Activated CD4-positive, alpha-beta memory T cell treated with anti-CD3 and anti-CD28 coated beads, Interleukin-2, amount 10 ng/mL, durations not matched to agents 7 days and 5 days (primary cell): Measurements from ENCODE around the gene RHOT1. TPM values are rescaled to one million over a fixed set of nuclear protein-coding genes. Genes with fewer than 3 reads are reported as not detected.
"Not testable (repeated sequence)": the region's sequence is repeated elsewhere in the genome, so short reads cannot be mapped to it uniquely, and the experiment has no call there.

Experiments
- CTCF ChIA-PET: fragments of 350-600 bp; sonication (Branson Sonifier 250); formaldehyde crosslinking; loops from one replicate; lab custom pipeline; 2021; ENCODE audit warnings: antibody characterized with exemption, inconsistent platforms; lab: Charles Lee
- POLR2A ChIA-PET: fragments of 350-600 bp; sonication (Branson Sonifier 250); formaldehyde crosslinking; loops from one replicate; lab custom pipeline; 2021; ENCODE audit warnings: antibody characterized with exemption; lab: Charles Lee
- DNase-seq: peaks from one replicate; pipeline ENCODE4 v3.0.0-alpha.2; 2020
- H3K27ac Mint-ChIP-seq: one replicate; pipeline ENCODE4 v1.8.0; 2021; ENCODE audit warnings: mild to moderate bottlenecking, mixed read lengths
- H3K27me3 Mint-ChIP-seq: one replicate; pipeline ENCODE4 v1.8.0; 2021; ENCODE audit warnings: mixed read lengths
- H3K36me3 Mint-ChIP-seq: one replicate; pipeline ENCODE4 v1.8.0; 2021; ENCODE audit warnings: low read depth, mixed read lengths
- H3K4me1 Mint-ChIP-seq: one replicate; pipeline ENCODE4 v1.8.0; 2021; ENCODE audit warnings: mixed read lengths
- H3K4me3 Mint-ChIP-seq: one replicate; pipeline ENCODE4 v1.8.0; 2021; ENCODE audit warnings: mild to moderate bottlenecking, mixed read lengths
- H3K9me3 Mint-ChIP-seq: one replicate; pipeline ENCODE4 v1.8.0; 2021; ENCODE audit warnings: mixed read lengths
- total RNA-seq, 2 experiments: library from RNA; stranded (reverse); gene quantifications; one replicate each; pipeline ENCODE4 v1.2.3, GENCODE V29; 2021

RHOT1 gene
- total RNA-seq, 2 experiments from 2014 or later = 26.0 to 26.4 TPM

DNA sequence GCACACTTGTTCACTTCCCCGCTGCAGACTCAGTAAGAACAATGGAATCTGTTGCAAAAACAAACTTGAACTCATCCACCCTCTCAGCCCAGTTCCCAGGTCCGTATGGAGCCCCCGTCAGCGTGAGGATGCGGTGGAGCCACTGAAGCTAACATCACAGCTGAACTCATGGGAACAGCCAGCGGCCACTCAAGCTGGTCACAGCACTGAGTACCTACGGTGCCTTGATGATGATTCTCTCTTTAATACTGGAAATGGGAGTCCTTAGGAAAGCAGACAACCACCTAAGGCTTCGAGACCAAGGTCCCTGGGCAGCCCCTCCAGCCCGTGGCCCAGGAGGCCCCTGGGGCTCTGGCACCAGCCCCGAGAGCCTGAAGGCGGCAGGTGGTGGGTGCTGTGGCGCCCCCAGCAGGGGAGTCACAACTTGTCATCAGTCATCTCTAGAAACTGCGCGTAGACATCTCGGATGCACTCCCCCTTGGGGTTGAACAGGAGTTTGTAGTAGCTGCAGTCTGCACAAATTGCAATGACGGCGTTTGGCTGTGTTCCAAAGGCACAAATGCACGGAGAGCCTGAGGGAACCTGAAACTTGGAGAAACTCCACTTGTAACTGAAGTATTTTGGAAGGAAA is 31.0 kb upstream of the RHOT1 start:
- Mint-ChIP-seq H3K9me3 (no peaks in the 10 kb centered on the region), H3K27ac (no peak overlapping the region), H3K36me3 (no peaks in the 10 kb centered on the region), H3K4me1 (peaks cover 15% of the 10 kb centered on the region), H3K4me3 (no peak overlapping the region), H3K27me3 (peaks cover 4% of the 10 kb centered on the region)
- ChIA-PET POLR2A (no interaction called here), CTCF (interaction anchor here (0.6 to 1.8 kb wide), 5 partner anchors 8 to 413 kb away, joined by 3 to 5 read pairs (median 4); partner anchors contain the start of genes LRRC37B and RHOT1)
- DNase-seq = peak; percentile 57

DNA sequence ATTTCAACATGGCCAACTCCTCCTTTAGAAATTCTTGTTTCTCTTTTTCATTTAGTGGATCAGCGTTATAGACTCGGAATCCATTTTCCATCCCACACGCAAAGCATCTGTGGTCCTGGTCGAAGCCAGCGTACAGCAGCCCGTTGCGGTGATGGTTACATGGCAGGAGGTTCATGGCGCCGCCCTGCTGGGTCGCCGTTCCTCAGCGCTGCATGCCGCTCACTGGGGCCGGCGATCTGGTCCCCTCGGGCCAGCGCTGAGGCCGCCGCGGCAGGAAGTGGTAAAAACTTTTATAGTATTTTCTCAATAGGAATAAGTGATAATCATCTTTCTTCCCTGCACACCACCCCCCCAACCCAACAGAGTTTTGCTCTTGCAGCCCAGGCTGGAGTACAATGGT is 29.9 kb upstream of the RHOT1 start:
- Mint-ChIP-seq H3K36me3 (no peaks in the 10 kb centered on the region), H3K27ac (no peak overlapping the region), H3K4me3 (no peak overlapping the region), H3K4me1 (peaks cover 3% of the 10 kb centered on the region), H3K27me3 (peaks cover 10% of the 10 kb centered on the region), H3K9me3 (no peaks in the 10 kb centered on the region)
- no peak for DNase-seq
- ChIA-PET POLR2A (no interaction called here), CTCF (interaction anchor here (1.0 to 1.7 kb wide), 2 partner anchors 26 to 105 kb away, joined by 4 to 5 read pairs; partner anchors contain the start of gene LRRC37B)

DNA sequence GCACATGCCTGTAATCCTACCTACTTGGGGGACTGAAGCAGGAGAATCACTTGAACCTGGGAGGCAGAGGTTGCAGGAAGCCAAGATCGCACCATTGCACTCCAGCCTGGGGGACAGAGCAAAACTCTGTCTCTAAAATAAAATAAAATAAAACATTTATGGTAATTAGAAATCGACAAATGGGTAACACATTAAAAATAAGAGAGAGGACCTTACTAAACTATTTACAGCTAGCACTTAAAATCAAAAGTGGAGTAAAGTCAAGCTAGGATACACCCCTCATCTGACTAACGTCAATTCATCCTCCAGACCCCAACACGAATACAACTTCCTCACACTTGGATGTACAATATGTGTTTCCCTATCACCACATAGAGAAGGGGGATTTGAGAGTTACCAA is 27.8 kb upstream of the RHOT1 start:
- Mint-ChIP-seq H3K27ac (no peak overlapping the region), H3K9me3 (no peaks in the 10 kb centered on the region), H3K4me1 (no peaks in the 10 kb centered on the region), H3K27me3 (peaks cover 18% of the 10 kb centered on the region), H3K36me3 (no peaks in the 10 kb centered on the region), H3K4me3 (no peak overlapping the region)
- ChIA-PET CTCF (interaction anchor here (1.8 kb wide), 1 partner anchor 10 kb away, joined by 7 read pairs; no protein-coding TSS in a partner anchor), POLR2A (no interaction called here)
- DNase-seq = no peak

DNA sequence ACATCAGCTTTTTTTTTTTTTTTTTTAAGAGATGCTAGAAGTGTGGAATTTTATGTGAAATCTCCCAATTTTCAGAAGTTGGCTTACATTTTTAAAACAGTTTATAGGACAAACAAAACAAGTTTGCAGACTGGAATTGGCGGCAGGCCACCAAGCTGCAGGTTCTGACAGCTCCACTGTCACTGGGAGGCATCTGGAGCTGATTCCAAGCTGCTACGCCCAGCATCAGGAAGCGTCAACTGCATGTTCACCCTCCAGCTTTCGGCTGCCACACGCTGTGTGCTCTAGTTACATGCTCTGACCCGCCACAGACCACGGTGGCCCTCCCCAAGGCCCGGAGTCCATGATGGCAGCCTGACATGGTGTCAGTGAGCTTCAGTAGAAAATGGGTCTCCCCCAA is 26.8 kb upstream of the RHOT1 start:
- H3K4me3 Mint-ChIP-seq, DNase-seq, H3K4me1 Mint-ChIP-seq, H3K36me3 Mint-ChIP-seq, POLR2A ChIA-PET, H3K27ac Mint-ChIP-seq, H3K9me3 Mint-ChIP-seq: not testable (repeated sequence)
- CTCF ChIA-PET = interaction anchor here (1.8 kb wide), 1 partner anchor 9 kb away, joined by 7 read pairs; no protein-coding TSS in a partner anchor
- H3K27me3 Mint-ChIP-seq = peaks cover 25% of the 10 kb centered on the region

DNA sequence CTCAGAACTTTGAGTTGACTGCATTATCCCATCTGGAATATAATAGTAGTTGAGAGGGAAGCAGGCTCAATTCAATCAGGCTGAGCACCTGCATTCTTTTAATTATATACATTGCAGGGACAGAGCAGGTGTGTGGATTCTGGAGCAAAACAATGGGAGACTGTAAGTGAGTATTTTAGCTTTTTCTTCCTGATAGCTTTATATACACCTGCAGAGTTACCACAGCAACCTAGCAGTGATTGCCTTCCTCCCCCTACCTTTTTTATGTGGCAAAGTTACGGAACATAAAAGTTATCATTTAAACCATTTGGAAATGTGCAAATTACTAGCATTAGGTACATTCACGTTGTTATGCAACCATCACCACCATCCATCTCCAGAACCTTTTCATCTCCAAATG is 25.4 kb upstream of the RHOT1 start:
- H3K27ac Mint-ChIP-seq = no peak overlapping the region
- ChIA-PET POLR2A (no interaction called here), CTCF (interaction anchor here (1.0 kb wide), 1 partner anchor 110 kb away, joined by 3 read pairs; the partner anchor contains the start of gene LRRC37B)

DNA sequence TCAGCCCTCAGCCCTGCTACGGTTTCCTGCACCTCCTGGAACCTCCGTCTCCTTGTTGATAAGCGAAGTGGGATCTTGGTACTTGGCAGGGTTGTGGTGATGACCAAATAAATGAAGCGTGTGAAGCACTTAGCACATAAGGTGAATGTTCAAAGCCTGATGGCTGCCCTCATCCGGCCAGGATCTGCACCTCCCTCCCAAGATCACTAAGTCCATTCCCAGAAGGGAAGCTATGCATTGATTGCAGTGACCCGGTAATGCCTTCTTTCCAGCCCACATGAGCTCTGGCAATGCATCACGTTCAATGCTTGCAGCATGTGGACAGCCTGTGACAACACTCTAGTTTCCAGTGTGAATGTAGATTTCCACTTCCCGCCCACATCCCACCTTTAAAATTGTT is 24.9 kb upstream of the RHOT1 start:
- H3K4me3 Mint-ChIP-seq = no peak overlapping the region
- POLR2A ChIA-PET = no interaction called here
- peaks cover 28% of the 10 kb centered on the region for H3K27me3 Mint-ChIP-seq
- no peaks in the 10 kb centered on the region for H3K36me3 Mint-ChIP-seq
- CTCF ChIA-PET = no interaction called here
- H3K27ac Mint-ChIP-seq = no peak overlapping the region
- H3K4me1 Mint-ChIP-seq = no peaks in the 10 kb centered on the region
- H3K9me3 Mint-ChIP-seq = no peaks in the 10 kb centered on the region
- no peak for DNase-seq

More for the DNA sequence above, 25.4 kb upstream of the RHOT1 start:
- Mint-ChIP-seq H3K9me3 (no peaks in the 10 kb centered on the region), H3K27me3 (peaks cover 28% of the 10 kb centered on the region), H3K36me3 (no peaks in the 10 kb centered on the region), H3K4me1 (no peaks in the 10 kb centered on the region), H3K4me3 (no peak overlapping the region)
- no peak for DNase-seq

DNA sequence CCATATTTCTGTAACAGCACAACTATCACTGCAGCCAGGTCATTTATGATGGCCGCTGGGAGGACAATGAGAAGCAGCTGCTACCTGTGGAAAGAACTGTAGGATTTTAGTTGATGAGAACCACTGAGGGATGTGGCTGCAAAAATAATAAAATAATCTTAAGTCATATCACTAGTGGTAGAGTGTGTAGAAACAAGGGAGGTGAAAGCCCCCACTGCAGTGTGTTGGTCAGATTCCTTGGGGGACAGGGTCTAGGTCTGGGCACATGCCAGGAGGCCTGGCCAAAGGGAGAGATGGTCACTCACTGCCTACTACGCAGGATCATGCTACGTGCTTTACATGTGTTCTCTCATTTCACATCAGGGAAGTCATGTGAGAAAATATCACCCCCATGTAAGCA is 24.2 kb upstream of the RHOT1 start:
- POLR2A ChIA-PET, H3K36me3 Mint-ChIP-seq, H3K27ac Mint-ChIP-seq, H3K4me3 Mint-ChIP-seq, H3K4me1 Mint-ChIP-seq, H3K9me3 Mint-ChIP-seq, DNase-seq: not testable (repeated sequence)
- CTCF ChIA-PET = interaction anchor here (0.6 kb wide), 1 partner anchor 9 kb away, joined by 3 read pairs; no protein-coding TSS in a partner anchor
- peaks cover 28% of the 10 kb centered on the region for H3K27me3 Mint-ChIP-seq

DNA sequence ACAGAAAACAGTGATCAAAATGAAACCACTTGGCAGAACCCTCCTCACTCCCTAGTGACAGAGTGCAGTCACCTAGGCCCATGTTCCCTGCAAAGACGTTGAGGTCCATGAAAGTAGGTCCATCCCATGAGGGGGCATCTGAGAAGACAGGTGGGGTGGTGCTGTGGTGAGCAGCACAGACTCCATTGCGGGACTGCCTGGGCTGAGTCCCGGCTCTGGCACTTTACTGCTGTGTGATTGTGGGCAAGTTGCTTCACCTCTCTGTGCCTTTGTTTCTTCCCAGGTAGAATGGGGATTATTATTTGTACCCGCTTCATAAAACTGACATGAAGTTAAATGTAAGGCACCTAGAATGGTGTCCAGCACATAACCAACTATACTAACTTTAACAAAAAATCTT is 23.5 kb upstream of the RHOT1 start:
- H3K4me1 Mint-ChIP-seq = no peaks in the 10 kb centered on the region
- ChIA-PET POLR2A (interaction anchor here (0.8 kb wide), 1 partner anchor 23 kb away, joined by 3 read pairs; the partner anchor contains the start of gene RHOT1), CTCF (no interaction called here)
- H3K36me3 Mint-ChIP-seq = no peaks in the 10 kb centered on the region
- no peak overlapping the region for H3K27ac Mint-ChIP-seq
- no peaks in the 10 kb centered on the region for H3K9me3 Mint-ChIP-seq
- peaks cover 28% of the 10 kb centered on the region for H3K27me3 Mint-ChIP-seq
- DNase-seq = no peak
- no peak overlapping the region for H3K4me3 Mint-ChIP-seq

DNA sequence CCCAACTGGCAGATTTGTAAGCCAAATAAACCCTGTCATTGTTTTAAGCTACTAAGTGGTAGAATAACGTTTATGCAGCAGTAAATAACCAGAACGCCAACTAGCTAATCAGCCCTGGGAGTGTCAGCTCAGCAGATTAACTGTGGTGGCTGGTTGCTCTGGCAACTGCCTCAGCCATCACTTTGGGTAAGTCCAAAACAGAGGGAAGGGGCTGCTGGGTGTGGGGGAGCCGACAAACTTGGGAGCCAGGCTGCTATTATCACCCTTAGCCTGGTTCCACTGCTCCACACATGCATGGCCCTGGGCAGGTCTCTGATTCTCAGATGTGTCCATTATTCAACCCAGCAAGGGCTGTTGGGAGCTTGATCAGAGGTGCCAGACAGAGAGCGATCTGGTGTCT is 22.2 kb upstream of the RHOT1 start:
- H3K4me3 Mint-ChIP-seq = no peak overlapping the region
- no peak for DNase-seq
- peaks cover 25% of the 10 kb centered on the region for H3K27me3 Mint-ChIP-seq
- ChIA-PET POLR2A (interaction anchor here (0.9 kb wide), 1 partner anchor 9 kb away, joined by 3 read pairs; no protein-coding TSS in a partner anchor), CTCF (interaction anchor here (0.9 to 1.5 kb wide), 2 partner anchors 15 to 19 kb away, joined by 3 to 4 read pairs; no protein-coding TSS in a partner anchor)
- H3K4me1 Mint-ChIP-seq = no peaks in the 10 kb centered on the region
- no peak overlapping the region for H3K27ac Mint-ChIP-seq
- H3K36me3 Mint-ChIP-seq = no peaks in the 10 kb centered on the region
- H3K9me3 Mint-ChIP-seq = no peaks in the 10 kb centered on the region

DNA sequence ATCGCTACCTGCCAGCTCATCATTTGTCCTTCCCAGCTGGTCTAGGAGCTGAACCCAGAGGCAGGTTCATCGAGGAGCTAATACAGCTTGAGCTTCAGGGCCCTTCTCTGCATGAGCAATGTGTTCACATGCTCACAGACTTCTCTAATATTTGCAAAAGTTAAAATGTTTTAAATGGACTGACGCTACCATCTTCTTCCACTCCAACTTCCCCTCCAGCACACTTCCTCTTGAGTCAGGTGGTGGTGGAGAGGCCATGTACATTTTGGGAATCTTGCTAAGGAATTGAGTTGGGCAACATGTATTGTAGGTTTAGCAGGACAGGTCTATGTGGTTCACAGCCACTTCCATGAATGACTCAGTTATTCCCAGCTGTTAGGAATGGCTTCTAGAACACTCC is 21.6 kb upstream of the RHOT1 start:
- no peaks in the 10 kb centered on the region for H3K36me3 Mint-ChIP-seq
- H3K4me1 Mint-ChIP-seq = peaks cover 2% of the 10 kb centered on the region
- peaks cover 25% of the 10 kb centered on the region for H3K27me3 Mint-ChIP-seq
- no peak for DNase-seq
- ChIA-PET POLR2A (no interaction called here), CTCF (interaction anchor here (1.5 kb wide), 1 partner anchor 18 kb away, joined by 4 read pairs; no protein-coding TSS in a partner anchor)
- no peak overlapping the region for H3K4me3 Mint-ChIP-seq
- H3K27ac Mint-ChIP-seq = no peak overlapping the region
- H3K9me3 Mint-ChIP-seq = no peaks in the 10 kb centered on the region

DNA sequence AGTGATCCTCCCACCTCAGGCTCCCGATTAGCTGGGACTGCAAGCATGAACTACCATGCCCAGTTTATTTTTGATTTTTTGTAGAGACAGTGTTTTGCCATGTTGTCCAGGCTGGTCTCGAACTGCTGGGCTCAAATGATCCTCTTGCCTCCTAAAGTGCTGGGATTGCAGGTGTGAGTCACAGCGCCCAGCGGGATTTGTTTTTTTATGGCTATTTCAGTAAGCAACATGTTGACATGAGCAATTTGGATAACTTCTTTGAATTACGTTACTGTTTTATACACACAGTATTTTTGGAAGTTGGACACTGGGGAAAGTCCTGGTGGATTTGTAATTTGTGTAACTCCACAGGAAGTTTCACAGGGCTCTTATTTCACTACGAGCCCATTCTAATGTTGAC is 18.5 kb upstream of the RHOT1 start:
- peaks cover 13% of the 10 kb centered on the region for H3K27me3 Mint-ChIP-seq
- peaks cover 22% of the 10 kb centered on the region for H3K4me1 Mint-ChIP-seq
- ChIA-PET POLR2A (no interaction called here), CTCF (interaction anchor here (2.4 kb wide), 1 partner anchor 9 kb away, joined by 7 read pairs; no protein-coding TSS in a partner anchor)
- DNase-seq = no peak
- no peak overlapping the region for H3K27ac Mint-ChIP-seq
- no peaks in the 10 kb centered on the region for H3K9me3 Mint-ChIP-seq
- H3K36me3 Mint-ChIP-seq = peaks cover 8% of the 10 kb centered on the region
- no peak overlapping the region for H3K4me3 Mint-ChIP-seq

DNA sequence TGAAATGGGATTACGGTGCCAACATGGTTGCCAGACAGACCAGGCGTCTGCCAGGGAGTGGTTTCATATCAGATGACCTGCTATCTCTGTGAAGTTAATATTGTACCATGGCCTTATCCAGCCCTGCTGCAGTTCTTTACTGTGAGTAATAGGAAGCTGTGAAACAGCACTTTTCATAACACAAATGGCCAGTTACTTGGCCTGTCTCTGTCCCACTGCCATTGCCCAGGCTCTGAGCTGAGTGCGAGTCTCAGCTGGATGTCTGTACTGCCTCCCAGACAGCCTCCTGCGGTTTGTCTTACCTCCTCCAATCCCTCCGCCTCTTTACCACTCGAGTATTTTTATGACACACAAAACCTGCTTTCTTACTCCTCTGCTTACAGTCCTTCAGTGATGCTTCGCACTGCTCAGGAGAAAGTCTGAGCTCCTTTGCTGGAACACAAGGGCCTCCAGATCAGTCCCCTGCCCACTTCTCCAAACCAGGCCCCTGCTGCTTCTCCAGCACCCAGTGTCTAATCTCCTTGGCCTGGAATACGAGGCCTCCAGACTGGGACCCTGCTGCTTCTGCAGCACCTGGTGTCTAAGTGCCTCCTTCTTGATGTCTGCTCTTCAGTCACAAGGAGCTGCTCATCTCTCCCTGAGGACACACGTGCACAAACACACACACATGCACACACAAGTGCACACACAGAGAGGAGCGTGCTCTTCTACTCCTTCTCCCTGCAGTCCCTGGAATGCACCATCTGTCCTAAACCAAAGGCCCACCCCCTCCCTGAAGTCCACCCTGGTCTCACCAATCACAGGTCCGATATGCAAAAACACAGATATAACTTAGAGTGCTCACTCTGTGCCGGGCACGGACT is 17.1 kb upstream of the RHOT1 start:
- no peaks in the 10 kb centered on the region for H3K9me3 Mint-ChIP-seq
- no peak overlapping the region for H3K4me3 Mint-ChIP-seq
- DNase-seq = no peak
- ChIA-PET CTCF (interaction anchor here (1.0 to 5.8 kb wide), 5 partner anchors 10 to 319 kb away, joined by 3 to 77 read pairs (median 3); partner anchors contain the start of genes LRRC37B, PSMD11 and RHOT1), POLR2A (interaction anchor here (1.5 to 1.6 kb wide), 2 partner anchors 14 to 17 kb away, joined by 3 to 6 read pairs; partner anchors contain the start of gene RHOT1)
- peaks cover 32% of the 10 kb centered on the region for H3K4me1 Mint-ChIP-seq
- H3K27me3 Mint-ChIP-seq = peaks cover 6% of the 10 kb centered on the region
- peak overlapping the region; percentile 37 for H3K27ac Mint-ChIP-seq
- H3K36me3 Mint-ChIP-seq = peaks cover 19% of the 10 kb centered on the region
